HG03521 (cell line): Measurements from ENCODE around the gene SFXN1.

Experiments
- ATAC-seq: cut with Tn5 transposase; IDR thresholded peaks from one replicate; pipeline ENCODE4 v1.9.1; 2021; ENCODE audit warnings: mild to moderate bottlenecking, moderate library complexity; ENCODE audit not compliant: unreplicated experiment

Gene SFXN1

GRCh38 chr5:175538576-175538975 is 60.2 kb downstream of the SFXN1 start:
- ATAC-seq: no peak

DNA sequence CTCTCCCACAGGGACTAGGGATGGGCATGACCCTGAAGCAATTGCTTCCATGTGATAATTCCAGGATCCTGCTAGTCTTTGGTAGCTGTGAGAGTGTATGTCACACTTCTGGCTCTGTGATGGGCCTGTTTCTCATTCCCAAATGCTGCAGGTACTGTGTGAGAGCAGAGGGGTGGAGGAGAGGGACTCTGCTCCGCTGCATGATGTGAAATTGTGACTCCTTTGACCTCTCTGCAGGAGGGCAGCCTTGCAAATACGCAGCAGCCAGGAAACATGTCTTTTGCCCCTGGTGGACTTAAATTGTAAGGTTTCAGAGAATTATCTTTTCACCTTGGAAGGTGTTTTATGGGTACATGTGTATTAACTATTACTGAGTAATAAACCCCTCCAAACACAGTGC is 61.6 kb downstream of the SFXN1 start:
- ATAC-seq: no peak

GRCh38 chr5:175541264-175541663 is 62.9 kb downstream of the SFXN1 start:
- ATAC-seq: no peak

- no peak for ATAC-seq
These were observed 64.0 kb downstream of the SFXN1 start for GRCh38 chr5:175542232-175542965.

GRCh38 chr5:175542966-175543235 is 64.5 kb downstream of the SFXN1 start:
- no peak for ATAC-seq

DNA sequence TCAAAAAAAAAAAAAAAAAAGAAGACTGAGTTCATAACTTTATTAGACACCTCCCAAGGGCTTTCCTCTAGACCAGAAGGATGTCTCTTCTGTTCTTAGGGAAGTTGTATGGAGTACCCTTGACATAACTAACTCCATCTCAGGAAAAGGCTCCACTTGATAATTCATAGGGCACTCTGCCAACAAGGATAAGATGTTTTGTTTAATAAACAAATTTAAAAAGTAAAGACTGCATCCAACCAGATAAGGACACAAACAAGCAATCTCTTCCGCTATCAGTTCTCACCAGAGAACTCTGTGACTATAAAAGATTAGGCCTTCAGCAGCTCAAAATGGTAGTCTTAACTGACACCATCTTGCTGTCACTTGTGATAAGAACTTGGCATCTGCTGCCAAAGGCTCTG is 65.8 kb downstream of the SFXN1 start:
- no peak for ATAC-seq

- ATAC-seq: no peak
These were observed 66.2 kb downstream of the SFXN1 start for GRCh38 chr5:175544586-175544985.

GRCh38 chr5:175547842-175548241 is 69.5 kb downstream of the SFXN1 start:
- ATAC-seq: no peak

DNA sequence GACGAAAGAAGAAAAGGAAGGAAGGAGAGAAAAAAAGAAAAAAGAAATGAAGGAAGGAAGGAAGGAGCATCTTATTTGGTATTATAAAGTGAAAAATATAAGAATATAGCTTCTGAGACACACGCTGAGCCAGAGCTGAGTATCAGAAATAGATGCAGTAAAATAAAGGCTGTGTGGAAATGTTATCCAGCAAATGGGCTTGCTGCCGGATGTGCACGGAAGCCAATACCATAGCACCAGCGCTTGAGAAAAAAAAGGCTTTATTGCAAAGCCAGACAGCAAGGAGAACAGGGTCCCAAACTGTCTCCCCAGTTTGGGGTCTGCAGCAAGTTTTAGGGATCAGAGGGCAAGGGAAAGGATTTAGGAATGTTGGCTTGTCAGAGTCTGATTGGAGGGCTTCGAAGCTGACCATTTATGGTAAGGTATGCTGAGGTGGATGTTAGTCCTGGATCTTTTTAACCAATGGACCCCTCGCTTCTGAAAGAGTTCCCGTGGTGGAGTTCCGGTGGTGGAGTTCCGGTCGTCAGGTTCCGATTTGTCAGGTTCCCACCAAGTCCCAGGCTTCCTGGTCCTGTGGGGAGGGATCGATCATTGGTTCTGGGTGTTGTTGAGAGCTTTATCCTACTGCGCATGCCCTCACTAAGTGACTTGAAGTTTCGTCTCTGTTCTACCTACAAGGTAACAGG is 70.4 kb downstream of the SFXN1 start:
- ATAC-seq: no peak

DNA sequence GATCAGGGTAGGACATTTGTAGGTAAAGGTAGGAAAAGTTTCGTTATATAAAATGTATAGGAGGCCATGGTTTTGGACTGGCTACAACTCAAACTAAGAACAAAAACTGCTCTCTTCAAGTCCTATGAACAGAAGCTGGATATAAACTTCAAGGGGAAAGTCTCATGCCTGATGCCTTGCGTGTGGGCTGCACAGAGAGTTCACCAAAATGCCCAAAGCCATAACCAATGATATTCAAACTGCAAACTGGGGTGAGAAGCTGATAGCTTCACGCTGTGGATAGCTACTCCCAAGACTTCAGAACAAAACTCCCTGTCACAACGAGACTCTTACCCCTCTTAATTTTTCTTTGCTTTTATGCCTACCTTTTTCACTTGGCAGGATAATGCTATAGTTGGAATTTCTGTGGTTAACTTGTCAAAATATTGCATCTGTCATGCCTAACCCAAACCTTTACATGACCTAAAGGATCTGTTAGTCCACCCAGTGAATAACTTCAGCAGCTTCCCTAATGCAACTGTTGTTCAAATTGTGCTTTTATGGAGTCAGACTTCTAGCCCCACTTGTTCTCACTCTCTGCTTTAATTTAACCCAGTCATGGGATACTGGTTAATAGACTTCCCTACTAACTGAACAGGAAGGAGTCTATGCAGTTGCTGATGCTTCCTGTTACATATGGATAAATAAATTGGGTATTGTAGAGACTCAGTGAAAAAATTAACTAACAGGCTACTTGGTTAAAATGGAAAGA is 71.9 kb downstream of the SFXN1 start:
- ATAC-seq: no peak

DNA sequence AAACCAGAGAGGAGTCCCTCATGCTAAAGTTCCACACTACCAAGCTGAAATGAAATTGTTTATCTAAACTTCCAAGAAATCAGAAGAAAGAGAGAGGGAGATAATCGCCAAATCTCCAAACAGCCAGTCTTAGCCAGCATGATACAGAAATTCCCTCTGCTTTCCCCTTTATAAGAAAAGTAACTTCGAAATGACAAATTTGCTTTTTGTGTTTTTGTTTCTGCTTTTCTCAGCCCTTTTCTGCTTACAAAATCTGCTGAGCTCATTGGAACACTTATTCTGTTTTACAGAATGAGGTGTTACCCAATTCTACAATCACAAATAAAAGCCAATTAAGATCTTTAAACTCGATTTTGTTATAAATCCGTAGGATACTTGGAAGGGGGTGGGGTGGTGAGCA is 72.9 kb downstream of the SFXN1 start:
- no peak for ATAC-seq

DNA sequence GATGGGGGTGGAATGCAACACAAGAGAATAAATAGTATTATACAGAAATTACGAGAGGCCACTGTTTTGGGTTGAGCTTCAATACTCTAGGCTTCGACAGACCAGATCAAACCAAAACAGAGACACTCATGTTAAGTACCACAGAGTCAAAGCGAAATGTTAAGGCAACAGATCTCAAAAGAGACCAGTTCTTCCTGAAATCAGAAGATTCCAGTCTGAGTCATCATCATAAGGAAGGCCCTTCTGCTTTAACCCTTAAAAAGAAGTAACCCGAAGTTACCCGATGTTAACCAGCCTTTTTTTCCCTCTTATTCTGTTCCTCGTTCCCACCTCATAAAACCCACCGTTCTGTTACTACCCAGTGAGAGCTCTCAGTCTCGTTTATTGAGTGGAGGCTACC is 75.9 kb downstream of the SFXN1 start:
- no peak for ATAC-seq

GRCh38 chr5:175555168-175555785 is 76.9 kb downstream of the SFXN1 start:
- ATAC-seq: no peak

DNA sequence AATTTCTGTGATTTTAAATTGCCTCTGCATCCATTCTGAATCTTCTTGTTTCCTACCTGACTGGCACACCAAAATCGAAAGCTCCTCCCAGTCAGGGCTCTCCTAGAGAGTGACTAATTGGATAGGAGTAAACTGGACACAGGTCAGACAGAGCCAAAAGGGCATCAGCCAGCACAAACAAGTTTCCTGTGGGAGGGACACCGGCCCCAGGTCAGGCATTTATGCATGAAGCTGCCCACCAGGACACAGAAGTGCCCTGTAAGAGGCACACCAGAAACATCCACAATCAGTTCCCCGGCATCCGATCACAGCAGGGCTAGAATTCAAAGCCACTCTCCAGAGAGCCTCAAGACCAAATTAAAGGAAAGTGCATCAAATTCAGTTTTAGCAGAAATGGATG is 78.4 kb downstream of the SFXN1 start:
- ATAC-seq: no peak

- no peak for ATAC-seq
These were observed 79.4 kb downstream of the SFXN1 start for GRCh38 chr5:175557778-175558177.

DNA sequence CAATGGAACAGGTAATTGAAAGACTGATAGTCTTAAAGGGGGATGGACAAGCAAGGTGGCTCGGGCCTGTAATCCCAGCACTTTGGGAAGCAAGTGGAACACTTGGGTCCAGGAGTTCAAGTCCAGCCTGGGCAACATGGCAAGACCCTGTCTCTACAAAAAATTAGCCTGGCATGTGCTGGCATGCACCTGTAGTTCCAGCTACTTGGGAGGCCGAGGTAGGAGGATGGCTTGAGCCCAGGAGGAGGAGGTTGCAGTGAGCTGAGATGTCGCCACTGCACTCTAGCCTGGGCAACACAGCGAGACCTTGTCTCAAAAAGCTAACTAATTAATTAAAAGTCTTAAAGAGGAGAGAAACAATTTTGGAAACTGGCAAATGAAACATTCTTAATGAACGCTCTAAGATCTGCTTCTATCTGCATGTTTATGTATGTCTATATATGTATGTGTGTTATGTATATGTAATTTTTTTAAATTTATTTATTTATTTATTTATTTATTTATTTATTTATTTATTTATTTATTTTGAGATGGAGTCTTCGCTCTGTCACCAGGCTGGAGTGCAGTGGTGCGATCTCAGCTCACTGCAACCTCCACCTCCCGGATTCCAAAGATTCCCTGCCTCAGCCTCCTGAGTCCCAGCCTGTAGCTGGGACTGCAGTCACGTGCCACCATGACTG is 80.6 kb downstream of the SFXN1 start:
- ATAC-seq: no peak

- no peak for ATAC-seq
These were observed 81.7 kb downstream of the SFXN1 start for GRCh38 chr5:175560011-175560410.

DNA sequence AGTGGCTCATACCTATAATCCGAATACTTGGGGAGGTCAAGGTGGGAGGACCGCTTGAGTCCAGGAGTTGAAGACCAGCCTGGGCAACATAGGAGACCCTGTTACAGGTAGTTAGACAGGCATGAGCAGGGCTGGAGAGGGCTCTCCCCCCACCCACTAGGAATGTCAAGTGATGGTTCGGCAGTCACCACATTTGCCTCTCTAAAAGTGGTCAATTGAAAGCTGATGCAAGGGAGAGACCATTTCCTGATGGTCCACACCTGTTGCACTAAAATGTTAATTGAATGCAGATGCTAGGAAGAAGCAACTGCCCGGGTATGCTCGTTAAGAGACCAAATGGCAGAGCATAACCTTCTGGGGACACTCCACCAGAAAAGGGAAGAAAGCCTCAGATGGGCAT is 82.7 kb downstream of the SFXN1 start:
- no peak for ATAC-seq

DNA sequence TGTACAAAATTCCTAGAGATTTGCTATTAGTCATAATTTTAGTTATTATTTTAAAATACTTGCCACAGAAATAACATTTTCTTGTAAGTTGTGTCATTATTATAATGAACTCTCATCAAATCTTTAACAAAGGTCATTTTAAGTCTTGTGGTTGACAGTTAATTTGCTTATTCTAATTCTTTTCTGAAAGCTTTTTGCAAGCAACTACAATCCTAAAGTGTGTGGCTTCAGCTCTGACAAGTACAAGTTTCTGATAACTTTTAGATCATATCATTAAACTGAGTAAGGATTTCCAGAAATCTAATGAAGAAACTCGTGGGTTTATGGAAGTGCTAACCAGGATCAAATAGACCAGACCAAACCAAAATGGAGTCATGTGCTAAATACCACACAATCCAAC is 86.4 kb downstream of the SFXN1 start:
- no peak for ATAC-seq

GRCh38 chr5:175566697-175567096 is 88.3 kb downstream of the SFXN1 start:
- ATAC-seq: no peak

- ATAC-seq: no peak
These were observed 89.6 kb downstream of the SFXN1 start for GRCh38 chr5:175567954-175568353.
